Activated CD8-positive, alpha-beta T cell treated with anti-CD3 and anti-CD28 coated beads, Interleukin-2, amount 10 ng/mL, durations not matched to agents 7 days and 5 days (primary cell): ENCODE results near the gene SHC3. TPM values are rescaled to one million over a fixed set of nuclear protein-coding genes. Genes with fewer than 3 reads are reported as not detected.

Experiments used
- ATAC-seq: fragments of 150-1000 bp; cut with Tn5 transposase; one replicate; pipeline ENCODE4 v1.10.0; 2021; ENCODE audit warnings: moderate library complexity
- CTCF ChIA-PET: fragments of 350-600 bp; sonication (Branson Sonifier 250); formaldehyde crosslinking; loops from one replicate; lab custom pipeline; 2021; ENCODE audit warnings: antibody characterized with exemption; lab: Charles Lee
- POLR2A ChIA-PET: fragments of 350-600 bp; sonication (Branson Sonifier 250); formaldehyde crosslinking; loops from one replicate; lab custom pipeline; 2021; ENCODE audit warnings: antibody characterized with exemption; lab: Charles Lee
- DNase-seq: peaks from one replicate; pipeline ENCODE4 v3.0.0-alpha.2; 2020
- H3K27ac Mint-ChIP-seq: one replicate; pipeline ENCODE4 v1.8.0; 2021; ENCODE audit warnings: mild to moderate bottlenecking, mixed read lengths
- H3K27me3 Mint-ChIP-seq: one replicate; pipeline ENCODE4 v1.8.0; 2021; ENCODE audit warnings: low read depth, mixed read lengths
- H3K36me3 Mint-ChIP-seq: one replicate; pipeline ENCODE4 v1.8.0; 2021; ENCODE audit warnings: low read depth, mixed read lengths
- H3K4me1 Mint-ChIP-seq: one replicate; pipeline ENCODE4 v1.8.0; 2021; ENCODE audit warnings: low read depth, mixed read lengths
- H3K4me3 Mint-ChIP-seq: one replicate; pipeline ENCODE4 v1.8.0; 2021; ENCODE audit warnings: mild to moderate bottlenecking, mixed read lengths
- H3K9me3 Mint-ChIP-seq: one replicate; pipeline ENCODE4 v1.8.0; 2022; ENCODE audit warnings: mixed read lengths; ENCODE audit not compliant: insufficient read depth
- total RNA-seq, 2 experiments: library from RNA; stranded (reverse); gene quantifications; one replicate each; pipeline ENCODE4 v1.2.3, GENCODE V29; 2021

SHC3 gene
- total RNA-seq, 2 experiments from 2014 or later, result not detected

- DNase-seq, result no peak
- H3K27me3 Mint-ChIP-seq, result peaks cover 24% of the 10 kb centered on the region
- ATAC-seq, result no peak
- H3K9me3 Mint-ChIP-seq, result no peaks in the 10 kb centered on the region
- H3K4me3 Mint-ChIP-seq, result no peak overlapping the region
- ChIA-PET POLR2A (no interaction called here), CTCF (no interaction called here)
- no peaks in the 10 kb centered on the region for H3K36me3 Mint-ChIP-seq
- no peaks in the 10 kb centered on the region for H3K4me1 Mint-ChIP-seq
- no peak overlapping the region for H3K27ac Mint-ChIP-seq
Measured at GRCh38 chr9:89168901-89169813, 9.5 kb downstream of the SHC3 start.

GRCh38 chr9:89167788-89168187 lies 10.8 kb downstream of the SHC3 start:
- ChIA-PET POLR2A (no interaction called here), CTCF (no interaction called here)
- H3K9me3 Mint-ChIP-seq, result no peaks in the 10 kb centered on the region
- no peak for ATAC-seq
- no peaks in the 10 kb centered on the region for H3K36me3 Mint-ChIP-seq
- peaks cover 19% of the 10 kb centered on the region for H3K27me3 Mint-ChIP-seq
- H3K27ac Mint-ChIP-seq, result no peak overlapping the region
- DNase-seq, result no peak
- no peak overlapping the region for H3K4me3 Mint-ChIP-seq
- H3K4me1 Mint-ChIP-seq, result no peaks in the 10 kb centered on the region

- no peak for ATAC-seq
- DNase-seq, result no peak
- Mint-ChIP-seq H3K9me3 (no peaks in the 10 kb centered on the region), H3K27me3 (peaks cover 11% of the 10 kb centered on the region), H3K4me1 (no peaks in the 10 kb centered on the region), H3K4me3 (no peak overlapping the region), H3K27ac (no peak overlapping the region), H3K36me3 (no peaks in the 10 kb centered on the region)
- ChIA-PET CTCF (no interaction called here), POLR2A (no interaction called here)
Measured at GRCh38 chr9:89166852-89167251, 11.8 kb downstream of the SHC3 start.

GRCh38 chr9:89165880-89166279 lies 12.7 kb downstream of the SHC3 start:
- no peak overlapping the region for H3K4me3 Mint-ChIP-seq
- peaks cover 8% of the 10 kb centered on the region for H3K27me3 Mint-ChIP-seq
- no peak overlapping the region for H3K27ac Mint-ChIP-seq
- no peaks in the 10 kb centered on the region for H3K9me3 Mint-ChIP-seq
- no peaks in the 10 kb centered on the region for H3K36me3 Mint-ChIP-seq
- ATAC-seq, result no peak
- ChIA-PET CTCF (no interaction called here), POLR2A (no interaction called here)
- no peak for DNase-seq
- no peaks in the 10 kb centered on the region for H3K4me1 Mint-ChIP-seq

GRCh38 chr9:89165341-89165740 lies 13.3 kb downstream of the SHC3 start:
- POLR2A ChIA-PET, result no interaction called here
- Mint-ChIP-seq H3K9me3 (no peaks in the 10 kb centered on the region), H3K36me3 (no peaks in the 10 kb centered on the region), H3K27ac (no peak overlapping the region), H3K4me3 (no peak overlapping the region), H3K4me1 (no peaks in the 10 kb centered on the region), H3K27me3 (peaks cover 8% of the 10 kb centered on the region)
- DNase-seq (no peak), ATAC-seq (no peak)
- CTCF ChIA-PET, result no interaction called here

GRCh38 chr9:89161221-89161620 lies 17.4 kb downstream of the SHC3 start:
- Mint-ChIP-seq H3K4me3 (no peak overlapping the region), H3K9me3 (no peaks in the 10 kb centered on the region), H3K4me1 (no peaks in the 10 kb centered on the region), H3K36me3 (no peaks in the 10 kb centered on the region), H3K27me3 (peaks cover 28% of the 10 kb centered on the region), H3K27ac (no peak overlapping the region)
- CTCF ChIA-PET, result no interaction called here
- POLR2A ChIA-PET, result no interaction called here
- ATAC-seq (no peak), DNase-seq (no peak)

GRCh38 chr9:89160806-89161205 lies 17.8 kb downstream of the SHC3 start:
- no peak overlapping the region for H3K27ac Mint-ChIP-seq
- no peaks in the 10 kb centered on the region for H3K9me3 Mint-ChIP-seq
- ChIA-PET POLR2A (no interaction called here), CTCF (no interaction called here)
- H3K4me3 Mint-ChIP-seq, result no peak overlapping the region
- peaks cover 28% of the 10 kb centered on the region for H3K27me3 Mint-ChIP-seq
- DNase-seq (no peak), ATAC-seq (no peak)
- no peaks in the 10 kb centered on the region for H3K36me3 Mint-ChIP-seq
- no peaks in the 10 kb centered on the region for H3K4me1 Mint-ChIP-seq

- POLR2A ChIA-PET, result interaction anchor here (1.4 kb wide), 1 partner anchor 138 kb away, joined by 3 read pairs; no protein-coding TSS in a partner anchor
- H3K27me3 Mint-ChIP-seq, result peaks cover 56% of the 10 kb centered on the region
Measured at GRCh38 chr9:89154651-89155336, 23.8 kb downstream of the SHC3 start.

GRCh38 chr9:89154218-89154617 lies 24.4 kb downstream of the SHC3 start:
- peaks cover 54% of the 10 kb centered on the region for H3K27me3 Mint-ChIP-seq
- DNase-seq (no peak), ATAC-seq (no peak)
- H3K4me3 Mint-ChIP-seq, result no peak overlapping the region
- H3K4me1 Mint-ChIP-seq, result peaks cover 15% of the 10 kb centered on the region
- ChIA-PET CTCF (no interaction called here), POLR2A (interaction anchor here (1.4 kb wide), 1 partner anchor 139 kb away, joined by 3 read pairs; no protein-coding TSS in a partner anchor)
- peaks cover 6% of the 10 kb centered on the region for H3K9me3 Mint-ChIP-seq
- no peaks in the 10 kb centered on the region for H3K36me3 Mint-ChIP-seq
- no peak overlapping the region for H3K27ac Mint-ChIP-seq

More at GRCh38 chr9:89154651-89155336, 23.8 kb downstream of the SHC3 start:
- Mint-ChIP-seq H3K4me3 (no peak overlapping the region), H3K4me1 (peaks cover 15% of the 10 kb centered on the region), H3K36me3 (no peaks in the 10 kb centered on the region), H3K27ac (no peak overlapping the region), H3K9me3 (peaks cover 6% of the 10 kb centered on the region)
- ATAC-seq, result peak; percentile 36
- CTCF ChIA-PET, result no interaction called here
- DNase-seq, result peak; percentile 30

GRCh38 chr9:89153232-89154017 lies 25.2 kb downstream of the SHC3 start:
- H3K27ac Mint-ChIP-seq, result no peak overlapping the region
- H3K27me3 Mint-ChIP-seq, result peaks cover 55% of the 10 kb centered on the region
- peaks cover 6% of the 10 kb centered on the region for H3K9me3 Mint-ChIP-seq
- ATAC-seq (no peak), DNase-seq (no peak)
- ChIA-PET CTCF (no interaction called here), POLR2A (no interaction called here)
- no peaks in the 10 kb centered on the region for H3K36me3 Mint-ChIP-seq
- no peak overlapping the region for H3K4me3 Mint-ChIP-seq
- peaks cover 15% of the 10 kb centered on the region for H3K4me1 Mint-ChIP-seq

- no peak overlapping the region for H3K27ac Mint-ChIP-seq
- H3K4me3 Mint-ChIP-seq, result no peak overlapping the region
- H3K9me3 Mint-ChIP-seq, result peaks cover 6% of the 10 kb centered on the region
- H3K36me3 Mint-ChIP-seq, result no peaks in the 10 kb centered on the region
- H3K4me1 Mint-ChIP-seq, result peaks cover 11% of the 10 kb centered on the region
- H3K27me3 Mint-ChIP-seq, result peaks cover 52% of the 10 kb centered on the region
- DNase-seq (no peak), ATAC-seq (no peak)
- ChIA-PET POLR2A (no interaction called here), CTCF (no interaction called here)
Measured at GRCh38 chr9:89149726-89150125, 28.9 kb downstream of the SHC3 start.
